ENCODE data around the gene FGF13. TPM values are rescaled to one million over a fixed set of nuclear protein-coding genes. Genes with fewer than 3 reads are reported as not detected.

Gene FGF13
- not detected for polyA plus RNA-seq (2012; ENCODE audit: insufficient read depth, insufficient read length)

DNA sequence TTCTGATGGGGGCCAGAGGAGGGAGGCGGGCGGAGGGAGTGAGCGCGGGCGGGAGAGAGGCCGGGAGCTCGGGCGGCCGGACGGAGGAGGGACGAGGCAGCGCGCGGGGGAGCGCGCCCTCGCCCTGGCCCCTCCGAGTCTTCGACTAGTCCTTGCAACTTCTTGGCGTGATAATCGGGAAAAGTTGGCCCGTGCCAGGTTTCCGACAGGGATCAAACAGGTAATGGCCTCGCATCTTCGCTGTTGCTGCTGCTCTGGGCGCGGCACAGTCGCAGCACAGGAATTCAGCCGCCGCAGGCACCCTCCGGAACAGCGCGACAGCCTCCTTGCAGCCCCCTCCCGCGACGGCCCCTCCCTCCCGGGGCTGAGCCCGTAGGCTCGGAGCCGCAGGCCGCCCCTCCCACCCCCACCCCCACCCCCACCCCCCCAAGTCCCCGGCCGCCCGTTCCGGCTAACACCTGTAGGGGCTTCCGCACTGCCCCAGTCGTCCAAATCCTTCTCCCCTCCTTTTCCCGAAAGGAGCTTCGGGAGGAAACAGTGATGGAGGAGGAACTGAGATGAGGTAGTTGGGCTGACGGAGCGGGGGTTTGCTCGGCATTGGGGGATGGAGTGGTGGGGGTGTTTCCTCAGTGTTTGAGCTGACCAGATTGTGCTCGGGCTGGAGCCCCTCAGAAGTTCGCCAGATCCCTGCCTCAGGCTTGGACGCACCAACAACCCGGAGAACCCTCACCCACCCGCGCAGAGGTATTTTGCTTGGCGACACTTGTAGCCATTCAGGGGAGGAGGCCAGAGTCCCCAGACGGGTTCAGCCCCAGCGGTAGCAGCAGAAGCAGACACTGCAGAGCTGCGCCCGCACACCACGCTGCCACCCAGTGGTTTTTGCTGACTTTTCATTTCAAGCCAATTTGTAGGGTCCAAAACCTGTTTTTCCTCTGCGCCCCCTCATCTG, at the start of gene FGF13:
Gene FGF13 (minus strand): TSS at position 319 of the 949 bp plus-strand sequence. CDS start 714 bp downstream, outside the sequence.
- no peak for DNase-seq (ENCODE audit: low read depth, low spot score)
- H3K4me3 ChIP-seq (ENCODE audit: low read length): no peak within 1 kb of the TSS

DNA sequence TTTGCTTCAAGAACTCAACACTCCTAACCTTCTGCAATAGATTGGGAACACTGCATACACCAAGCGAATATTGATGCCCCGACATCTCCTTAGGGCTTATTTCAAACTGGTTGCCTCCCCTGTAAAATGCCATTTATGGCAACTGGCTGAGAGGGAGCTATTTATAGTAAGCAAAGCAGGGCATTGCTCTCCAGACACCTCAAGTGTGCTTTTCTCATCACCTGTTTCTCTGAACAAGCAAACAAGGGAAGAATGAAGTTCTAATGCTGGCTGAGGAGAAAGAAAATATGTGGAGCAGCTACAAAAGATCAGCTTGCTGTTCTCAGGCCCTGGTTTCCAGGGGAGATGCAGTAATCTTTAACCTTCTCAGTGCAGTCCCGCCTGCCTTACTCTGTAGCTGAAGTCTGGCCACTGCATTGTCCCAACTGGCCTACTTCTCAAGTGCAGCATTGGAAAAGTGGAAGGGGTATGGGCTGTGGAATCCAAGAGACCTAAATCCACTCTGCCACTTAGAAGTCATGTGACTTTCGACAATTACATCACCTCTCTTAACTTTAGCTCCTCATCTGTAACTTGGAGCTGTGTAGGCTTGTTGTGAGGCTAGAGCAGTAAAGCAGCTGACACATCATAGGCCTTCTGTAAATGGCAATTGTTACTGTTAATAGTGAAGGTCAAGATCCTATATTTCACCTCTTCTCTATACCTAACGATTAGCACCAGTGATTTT, 47.9 kb upstream of the FGF13 start:
- no peak overlapping the region for H3K4me3 ChIP-seq (ENCODE audit: low read length)
- no peak for DNase-seq (ENCODE audit: low read depth, low spot score)

DNA sequence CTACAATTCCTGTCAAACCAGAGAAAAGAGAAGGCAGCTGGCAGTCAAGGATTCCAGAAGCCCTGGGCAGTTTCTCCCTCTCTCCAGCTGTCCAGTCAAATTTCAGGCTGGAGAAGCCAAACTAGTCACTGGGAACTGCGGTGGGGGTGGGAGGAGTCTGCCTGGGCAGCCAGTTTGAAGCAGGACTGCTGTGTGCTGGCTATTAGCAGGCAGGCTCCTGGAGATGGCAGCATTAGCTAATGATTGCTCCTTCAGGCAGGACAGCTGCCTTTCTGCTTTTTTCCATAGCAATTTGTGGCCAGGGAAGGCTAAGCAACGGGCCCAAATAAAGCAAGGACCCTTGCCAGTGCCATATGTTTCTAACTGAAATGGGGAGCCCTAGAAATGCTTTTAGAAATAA, 44.7 kb upstream of the FGF13 start:
- no peak overlapping the region for H3K4me3 ChIP-seq (ENCODE audit: low read length)

DNA sequence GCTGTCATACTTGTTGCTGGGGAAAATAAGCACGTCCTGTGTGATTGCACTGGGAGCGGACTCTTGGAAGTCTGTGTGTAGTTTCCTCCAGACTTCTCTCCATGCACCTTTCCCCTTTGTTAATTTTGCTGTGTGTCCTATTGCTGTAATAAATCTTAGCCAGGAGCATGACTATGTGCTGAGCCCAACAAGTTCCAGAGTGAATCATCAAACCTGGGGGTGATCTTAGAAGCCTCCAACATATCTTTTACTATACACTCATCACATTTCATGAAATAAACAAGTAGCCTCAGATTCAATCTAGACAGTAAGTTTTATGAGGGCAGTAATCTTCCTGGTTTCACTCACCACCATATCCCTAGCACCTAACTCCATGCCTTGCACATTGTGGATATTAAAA, 43.3 kb upstream of the FGF13 start:
- DNase-seq (ENCODE audit: low read depth, low spot score): no peak
- no peak overlapping the region for H3K4me3 ChIP-seq (ENCODE audit: low read length)

More for the DNA sequence above, 44.7 kb upstream of the FGF13 start:
- no peak for DNase-seq (ENCODE audit: low read depth, low spot score)

DNA sequence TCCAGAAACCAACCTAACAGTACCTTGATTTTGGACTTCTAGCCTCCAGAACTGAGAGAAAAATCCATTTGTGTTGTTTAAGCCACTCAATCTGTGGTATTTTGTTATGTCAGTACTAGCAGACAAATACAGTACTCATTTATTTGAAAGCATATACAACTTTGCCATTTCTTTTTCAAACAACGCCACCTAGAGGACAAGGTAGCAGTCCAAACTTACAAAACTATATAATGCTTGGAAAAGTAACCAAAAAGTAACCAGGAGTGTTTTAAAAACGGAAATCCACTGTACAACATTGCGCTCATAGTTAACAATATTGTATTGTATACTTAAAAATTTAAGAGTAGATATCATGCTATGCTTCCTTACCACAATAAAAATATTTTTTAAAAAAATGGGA, 37.0 kb upstream of the FGF13 start:
- DNase-seq (ENCODE audit: low read depth, low spot score): peak; percentile 14
- no peak overlapping the region for H3K4me3 ChIP-seq (ENCODE audit: low read length)

DNA sequence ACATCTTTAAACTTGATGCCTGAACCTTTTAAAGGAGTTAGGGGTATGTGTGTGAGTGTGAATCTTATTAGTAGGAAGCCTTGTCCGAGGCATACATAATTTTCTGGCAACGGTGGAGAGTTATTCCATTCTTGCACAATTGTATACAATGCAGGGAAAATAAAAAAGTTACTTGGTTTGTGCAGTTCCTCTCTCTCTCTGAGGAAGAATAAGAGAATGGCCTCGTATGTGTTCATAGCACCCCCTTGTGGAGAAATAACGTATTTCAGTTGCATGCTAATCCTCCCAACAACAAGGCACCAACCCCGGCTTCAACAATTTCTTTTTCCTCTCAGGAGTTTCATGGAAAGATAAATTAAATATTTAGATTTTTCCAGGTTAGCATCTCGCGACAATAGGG, 33.7 kb upstream of the FGF13 start:
- H3K4me3 ChIP-seq (ENCODE audit: low read length): no peak overlapping the region
- DNase-seq (ENCODE audit: low read depth, low spot score): peak; percentile 32

DNA sequence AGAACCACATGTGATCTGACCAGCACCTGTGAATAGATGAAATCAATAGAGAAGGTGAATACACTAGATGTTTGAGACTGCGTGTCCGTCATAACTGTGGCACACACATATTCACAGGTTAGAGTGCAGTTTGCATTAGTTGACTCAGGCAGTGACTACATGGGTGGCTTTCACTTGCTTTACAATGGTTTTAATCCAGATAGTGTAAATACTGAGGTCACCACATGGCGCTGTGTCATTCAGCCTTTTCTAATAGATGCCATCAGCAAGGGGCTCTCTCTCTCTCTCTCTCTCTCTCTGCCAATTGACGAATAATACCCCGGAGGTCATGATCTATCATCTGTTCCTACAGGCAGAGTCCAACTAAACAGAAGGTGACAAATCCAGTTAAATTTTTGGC, 30.7 kb upstream of the FGF13 start:
- no peak overlapping the region for H3K4me3 ChIP-seq (ENCODE audit: low read length)
- no peak for DNase-seq (ENCODE audit: low read depth, low spot score)

DNA sequence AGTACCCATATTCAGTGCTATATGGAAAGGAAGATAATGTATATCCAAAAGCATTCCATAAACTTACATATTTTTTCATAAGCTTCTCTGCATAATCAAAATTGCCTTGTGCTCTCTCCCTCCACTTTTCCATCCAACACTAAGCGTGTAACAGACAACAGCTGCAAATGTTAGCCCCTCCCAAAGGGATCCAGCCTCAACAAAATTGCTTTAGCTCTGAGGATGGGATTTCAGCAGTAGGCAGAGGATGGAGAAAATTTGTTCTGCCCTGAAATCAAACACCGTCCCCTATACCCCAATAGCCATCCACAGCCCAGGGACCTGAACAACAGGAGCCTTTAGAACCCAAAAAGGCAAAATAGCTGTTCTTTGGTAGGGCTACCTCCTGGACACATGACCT, 28.8 kb upstream of the FGF13 start:
- DNase-seq (ENCODE audit: low read depth, low spot score): no peak
- H3K4me3 ChIP-seq (ENCODE audit: low read length): no peak overlapping the region

DNA sequence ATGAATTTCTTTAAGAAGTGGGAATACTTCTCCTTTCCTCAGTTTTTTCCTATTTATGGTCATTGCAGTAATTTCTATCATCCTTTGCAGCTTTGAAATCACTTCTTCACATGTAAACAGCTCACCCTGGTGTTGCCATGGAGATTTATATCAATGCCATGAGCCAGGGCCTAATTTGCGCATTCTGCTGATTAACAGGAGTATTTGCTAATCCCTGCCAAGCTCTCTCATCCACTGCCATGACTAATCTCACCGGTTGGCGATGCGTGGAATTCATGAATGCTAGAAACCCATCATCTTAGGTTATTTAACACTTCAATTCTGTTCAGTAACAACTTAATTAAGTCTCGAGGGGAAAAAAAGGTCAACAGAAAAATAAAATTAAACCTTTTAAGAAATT, 11.8 kb upstream of the FGF13 start:
- DNase-seq (ENCODE audit: low read depth, low spot score): no peak
- no peak overlapping the region for H3K4me3 ChIP-seq (ENCODE audit: low read length)

DNA sequence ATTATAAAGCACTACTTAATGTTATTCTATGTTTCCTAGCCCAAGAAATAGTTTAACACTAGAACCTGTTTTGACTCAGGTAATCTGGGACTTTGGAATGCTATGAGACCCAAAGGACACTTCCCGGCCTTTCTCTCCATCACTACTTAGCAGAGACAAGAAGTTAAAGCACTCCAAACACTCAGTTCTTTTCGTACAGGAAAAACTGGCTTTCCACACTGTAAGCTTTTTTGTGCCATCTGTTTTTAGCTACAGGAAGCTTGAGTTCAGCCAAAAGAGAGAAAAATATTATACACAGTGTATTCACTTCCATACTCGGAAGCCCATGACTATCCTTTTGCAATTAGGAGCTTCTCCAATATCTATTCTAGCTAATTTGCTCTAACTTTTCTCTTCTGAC, 7.9 kb upstream of the FGF13 start:
- no peak overlapping the region for H3K4me3 ChIP-seq (ENCODE audit: low read length)
- no peak for DNase-seq (ENCODE audit: low read depth, low spot score)

DNA sequence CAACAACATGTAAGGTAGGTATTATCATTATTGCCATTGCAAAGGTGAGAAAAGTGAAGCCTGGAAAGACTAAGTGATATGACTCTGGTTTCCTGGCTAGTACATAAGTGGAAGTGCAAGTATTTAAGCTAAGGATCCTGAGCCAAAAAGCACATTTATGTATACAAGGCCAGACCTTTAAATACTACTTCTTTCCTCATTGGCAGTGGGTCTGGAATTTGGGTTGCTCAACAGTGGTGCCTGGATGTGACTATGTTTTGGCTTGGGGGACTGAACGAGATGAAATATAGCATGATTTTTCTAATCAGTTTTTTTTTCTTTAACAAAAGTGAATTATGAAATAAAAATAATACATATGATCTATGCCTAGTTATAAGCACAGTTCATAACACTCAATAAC, 7.4 kb upstream of the FGF13 start:
- no peak overlapping the region for H3K4me3 ChIP-seq (ENCODE audit: low read length)
- no peak for DNase-seq (ENCODE audit: low read depth, low spot score)

DNA sequence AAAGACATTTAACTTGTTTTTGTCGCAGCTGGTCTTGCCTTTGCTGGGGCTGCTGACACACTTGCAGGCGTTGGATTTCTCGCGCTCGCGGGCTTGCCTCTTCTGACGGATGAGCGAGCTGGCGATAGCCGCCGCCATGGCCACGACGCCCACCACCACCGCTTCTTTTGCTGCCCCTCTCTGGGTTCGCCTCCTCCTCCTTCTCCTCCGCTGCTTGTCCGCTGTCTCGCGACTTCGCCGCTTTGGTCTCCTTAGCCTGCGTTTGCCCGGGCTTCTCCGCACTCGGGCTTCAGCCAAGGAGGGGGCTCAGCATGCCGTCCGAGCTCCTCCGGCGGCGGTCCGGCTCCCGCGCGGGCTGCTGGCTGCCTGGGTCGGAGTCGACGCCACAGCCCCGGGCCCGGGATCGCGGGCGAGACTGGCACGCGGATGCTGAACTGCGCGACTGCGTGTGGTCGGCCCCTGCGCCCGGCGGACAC, 613 bp downstream of the FGF13 start:
- H3K4me3 ChIP-seq (ENCODE audit: low read length): no peak overlapping the region
- DNase-seq (ENCODE audit: low read depth, low spot score): no peak

DNA sequence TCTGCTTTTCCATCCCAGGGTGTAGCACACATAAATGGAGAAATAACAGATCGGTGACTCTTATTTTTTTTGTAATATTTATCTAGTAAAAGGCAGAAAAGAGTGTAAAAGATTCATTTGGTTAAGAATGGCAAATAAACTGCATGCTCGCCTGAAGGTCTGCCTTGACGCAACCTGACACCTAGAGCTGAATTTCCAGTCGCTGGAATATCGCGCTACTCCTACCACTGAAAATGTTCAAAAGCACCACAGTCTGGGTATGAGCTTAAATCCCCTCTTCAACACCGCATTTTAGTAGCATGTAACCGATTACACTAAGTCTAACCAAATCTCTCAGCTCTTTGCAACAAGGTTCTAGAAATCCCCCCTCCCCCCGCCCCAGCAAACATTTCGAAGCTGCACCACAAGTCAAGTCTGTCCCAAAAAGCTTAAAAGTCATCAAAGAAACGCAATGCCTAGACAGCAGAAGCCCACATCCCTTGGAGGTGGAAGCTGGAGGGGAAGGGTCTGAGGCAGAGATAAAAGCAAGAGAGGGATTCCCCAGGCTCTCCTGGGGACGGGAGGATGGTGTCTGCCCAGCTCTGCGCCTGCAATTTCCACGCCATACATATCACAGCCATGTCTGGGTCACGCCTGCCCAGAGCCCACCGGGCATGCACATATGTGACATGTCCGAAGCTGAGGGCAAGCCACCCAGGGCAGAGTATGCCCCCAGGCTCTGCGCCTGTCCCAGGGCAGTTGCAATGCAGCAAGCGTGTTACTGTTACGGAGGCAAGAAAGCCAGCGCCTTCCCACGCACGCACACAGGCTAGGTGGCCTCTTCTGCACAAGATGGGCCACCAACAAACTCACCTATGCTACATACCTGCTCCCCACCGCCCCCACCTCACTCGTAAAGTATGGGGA, 1.4 kb downstream of the FGF13 start:
- no peak for DNase-seq (ENCODE audit: low read depth, low spot score)
- no peak overlapping the region for H3K4me3 ChIP-seq (ENCODE audit: low read length)

DNA sequence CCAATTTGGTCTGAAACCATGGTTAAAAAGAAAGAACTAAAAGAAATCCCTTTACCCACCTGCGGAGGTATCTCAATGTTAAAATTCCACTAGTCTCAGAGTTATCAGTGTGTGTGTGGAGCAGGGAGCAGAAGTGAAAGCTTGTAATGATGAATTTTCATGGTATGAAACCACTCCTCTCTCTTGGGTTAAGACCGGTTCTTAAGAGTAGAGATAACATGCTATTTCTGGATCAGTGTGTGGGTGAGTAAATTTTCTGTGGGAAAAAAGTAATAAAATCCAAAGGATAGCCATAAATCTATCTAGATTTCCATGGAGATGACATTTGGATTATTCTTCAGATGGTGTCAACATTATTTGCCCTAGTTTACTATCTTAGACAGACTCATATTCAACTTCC, 3.2 kb downstream of the FGF13 start:
- no peak for DNase-seq (ENCODE audit: low read depth, low spot score)
- H3K4me3 ChIP-seq (ENCODE audit: low read length): no peak overlapping the region

DNA sequence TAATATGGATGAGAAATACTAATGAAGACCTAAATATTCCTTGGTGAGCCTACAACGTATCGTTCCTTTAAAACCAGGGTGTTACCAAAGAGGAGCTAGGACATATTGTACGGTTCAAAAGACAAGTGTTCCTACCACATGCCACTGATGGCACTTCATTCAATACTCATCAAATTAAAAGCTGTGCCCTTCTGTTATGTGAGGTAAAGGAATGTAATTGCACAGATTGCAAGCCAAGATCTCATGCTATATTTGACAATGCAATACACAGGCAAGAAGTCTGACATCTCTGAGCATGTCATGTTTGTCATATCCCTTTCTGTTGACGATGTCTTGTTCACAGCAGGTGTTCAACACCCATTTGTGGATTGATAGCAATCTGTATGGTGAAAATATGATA, 6.9 kb downstream of the FGF13 start:
- H3K4me3 ChIP-seq (ENCODE audit: low read length): no peak overlapping the region
- DNase-seq (ENCODE audit: low read depth, low spot score): no peak

DNA sequence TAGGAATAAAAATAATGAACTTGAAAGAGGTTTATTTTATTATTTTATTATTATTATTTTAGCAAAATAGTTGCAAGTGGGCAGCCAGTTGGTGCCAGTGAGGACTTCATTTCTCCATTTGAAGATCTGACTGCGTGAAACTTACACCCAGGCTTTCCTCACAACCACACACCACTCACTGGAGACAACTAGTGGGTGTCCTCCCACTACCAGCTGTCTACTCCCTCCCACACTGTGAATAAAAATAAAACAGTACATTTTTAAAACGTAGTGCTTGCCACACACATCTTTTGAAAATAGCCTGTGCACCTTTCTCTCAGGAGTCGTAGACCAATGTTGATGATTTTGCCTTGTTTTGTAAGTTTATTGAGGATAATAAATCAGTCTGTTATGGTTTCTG, 7.4 kb downstream of the FGF13 start:
- no peak overlapping the region for H3K4me3 ChIP-seq (ENCODE audit: low read length)
- DNase-seq (ENCODE audit: low read depth, low spot score): no peak

DNA sequence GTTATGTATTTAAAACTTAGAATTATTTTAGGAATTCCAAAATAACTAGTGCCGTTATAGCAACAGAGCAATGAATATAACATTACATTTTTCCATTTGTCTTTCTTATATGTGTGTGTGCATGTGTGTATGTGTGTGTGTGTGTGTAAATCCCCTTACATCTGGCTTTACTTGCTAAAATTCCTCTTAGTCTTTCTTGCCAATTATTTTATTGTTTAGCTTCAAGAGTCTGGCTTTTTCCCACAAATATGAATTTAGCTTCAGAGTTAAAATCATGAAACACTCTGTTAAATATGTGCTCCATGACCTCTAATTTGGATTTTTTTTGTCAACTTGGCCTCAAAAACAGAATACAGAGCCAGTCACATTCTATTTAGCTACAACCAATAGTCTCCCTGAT, 18.9 kb downstream of the FGF13 start:
- DNase-seq (ENCODE audit: low read depth, low spot score): no peak
- no peak overlapping the region for H3K4me3 ChIP-seq (ENCODE audit: low read length)

DNA sequence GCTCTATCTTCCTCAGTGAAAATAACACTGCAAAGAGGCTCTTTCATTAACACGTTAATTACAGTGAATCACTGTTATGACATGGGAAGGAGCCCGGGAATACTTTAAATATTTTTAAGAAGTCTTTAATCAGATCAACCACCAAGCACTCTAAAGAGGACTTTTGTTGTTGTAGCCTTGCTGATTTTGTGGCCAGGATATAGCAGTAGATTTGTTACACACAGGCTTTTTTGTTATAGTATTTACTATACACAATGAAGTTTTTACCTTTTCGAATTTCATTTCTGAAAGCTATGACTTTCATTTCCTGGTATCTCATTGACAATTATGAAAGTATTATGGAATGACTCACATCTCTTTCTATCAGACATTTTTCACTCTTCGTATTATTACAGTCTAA, 20.3 kb downstream of the FGF13 start:
- DNase-seq (ENCODE audit: low read depth, low spot score): no peak
- H3K4me3 ChIP-seq (ENCODE audit: low read length): no peak overlapping the region

DNA sequence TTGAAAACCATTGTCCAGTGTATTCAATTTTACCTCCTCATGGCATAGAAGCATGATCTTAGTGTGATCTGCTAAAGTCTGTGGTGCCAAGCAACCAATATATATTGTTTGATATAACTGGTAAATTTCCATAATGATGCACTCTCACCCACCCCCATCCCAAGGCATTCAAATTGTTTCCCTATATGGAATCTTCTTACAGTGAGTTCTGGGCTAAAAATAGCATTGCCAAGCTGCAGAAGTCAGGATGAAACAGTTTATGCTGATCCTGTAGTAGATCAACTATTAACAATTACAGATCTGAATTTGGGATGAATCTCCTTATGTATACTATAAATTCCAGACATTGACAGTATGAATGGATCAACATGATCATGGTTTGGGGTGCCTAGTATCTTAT, 20.9 kb downstream of the FGF13 start:
- no peak for DNase-seq (ENCODE audit: low read depth, low spot score)

More for the DNA sequence above, 20.9 kb downstream of the FGF13 start:
- H3K4me3 ChIP-seq (ENCODE audit: low read length): no peak overlapping the region
